GM12874 (cell line): Measurements from ENCODE around the gene TAMALIN.

ENCODE experiments used
- TF ChIP-seq, protein P1 (sequence below): IDR thresholded peaks from 2 replicates; pipeline ENCODE4 v1.5.1; 2011; ENCODE audit warnings: low read depth, mild to moderate bottlenecking, control low read depth, low read length, moderate library complexity; ENCODE audit not compliant: insufficient read depth

Gene TAMALIN

DNA sequence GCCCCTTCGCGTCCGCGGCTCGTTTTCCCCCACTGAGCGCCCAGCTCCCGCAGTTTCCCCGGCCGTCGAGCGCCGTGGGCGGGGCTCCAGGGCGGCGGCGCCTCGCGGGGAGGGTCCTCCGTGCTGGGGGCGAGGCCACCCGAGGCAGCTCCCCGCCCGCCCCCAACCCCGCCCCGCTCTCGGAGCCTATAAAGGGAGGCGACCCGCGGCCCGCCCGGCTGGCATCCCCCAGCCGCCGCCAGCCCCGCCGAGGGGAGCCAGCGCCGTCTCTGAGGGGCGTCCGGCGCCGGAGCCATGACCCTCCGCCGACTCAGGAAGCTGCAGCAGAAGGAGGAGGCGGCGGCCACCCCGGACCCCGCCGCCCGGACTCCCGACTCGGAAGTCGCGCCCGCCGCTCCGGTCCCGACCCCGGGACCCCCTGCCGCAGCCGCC lies at the start of gene TAMALIN:
Gene TAMALIN, plus strand, starts transcription at position 221 of the 432 bp plus-strand sequence. Its CDS starts 74 bp downstream, at position 295.
- TF ChIP-seq, protein P1, sequence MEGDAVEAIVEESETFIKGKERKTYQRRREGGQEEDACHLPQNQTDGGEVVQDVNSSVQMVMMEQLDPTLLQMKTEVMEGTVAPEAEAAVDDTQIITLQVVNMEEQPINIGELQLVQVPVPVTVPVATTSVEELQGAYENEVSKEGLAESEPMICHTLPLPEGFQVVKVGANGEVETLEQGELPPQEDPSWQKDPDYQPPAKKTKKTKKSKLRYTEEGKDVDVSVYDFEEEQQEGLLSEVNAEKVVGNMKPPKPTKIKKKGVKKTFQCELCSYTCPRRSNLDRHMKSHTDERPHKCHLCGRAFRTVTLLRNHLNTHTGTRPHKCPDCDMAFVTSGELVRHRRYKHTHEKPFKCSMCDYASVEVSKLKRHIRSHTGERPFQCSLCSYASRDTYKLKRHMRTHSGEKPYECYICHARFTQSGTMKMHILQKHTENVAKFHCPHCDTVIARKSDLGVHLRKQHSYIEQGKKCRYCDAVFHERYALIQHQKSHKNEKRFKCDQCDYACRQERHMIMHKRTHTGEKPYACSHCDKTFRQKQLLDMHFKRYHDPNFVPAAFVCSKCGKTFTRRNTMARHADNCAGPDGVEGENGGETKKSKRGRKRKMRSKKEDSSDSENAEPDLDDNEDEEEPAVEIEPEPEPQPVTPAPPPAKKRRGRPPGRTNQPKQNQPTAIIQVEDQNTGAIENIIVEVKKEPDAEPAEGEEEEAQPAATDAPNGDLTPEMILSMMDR = no peak

DNA sequence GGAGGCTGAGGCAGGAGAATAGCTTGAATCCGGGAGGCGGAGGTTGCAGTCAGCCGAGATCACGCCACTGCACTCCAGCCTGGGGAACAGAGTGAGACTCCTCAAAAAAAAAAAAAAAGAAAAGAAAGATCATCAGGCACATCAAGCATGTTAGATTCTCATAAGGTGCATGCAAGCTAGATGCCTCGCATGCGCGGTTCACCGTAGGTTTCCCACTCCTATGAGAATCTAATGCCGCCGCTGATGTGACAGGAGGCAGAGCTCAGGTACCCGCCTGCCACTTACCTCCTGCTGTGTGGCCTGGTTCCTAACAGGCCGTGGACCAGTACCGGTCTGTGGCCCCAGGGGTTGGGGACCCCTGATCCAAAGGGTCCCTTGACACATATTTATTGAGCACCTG lies 48.2 kb upstream of the TAMALIN start:
- TF ChIP-seq, protein P1 = no peak

DNA sequence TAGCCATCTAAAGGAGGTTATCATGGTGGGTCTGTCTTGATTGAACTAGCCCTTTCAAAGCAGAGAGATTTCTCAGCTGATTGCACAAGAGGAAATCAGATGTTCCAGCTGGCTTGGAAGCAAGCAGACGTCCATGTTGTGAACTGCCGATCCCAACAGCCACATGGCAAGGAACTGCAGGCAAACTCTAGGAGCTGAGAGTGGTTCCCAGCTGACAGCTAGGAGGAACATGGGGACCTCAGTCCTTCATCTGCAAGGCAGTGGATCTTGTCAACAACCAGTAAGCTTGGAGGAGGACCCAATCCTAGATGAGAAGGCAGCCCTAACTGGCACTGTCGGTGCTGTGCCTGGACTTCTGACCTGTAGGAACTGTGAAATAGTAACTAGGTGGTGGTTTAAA lies 47.5 kb upstream of the TAMALIN start:
- TF ChIP-seq, protein P1 = no peak

DNA sequence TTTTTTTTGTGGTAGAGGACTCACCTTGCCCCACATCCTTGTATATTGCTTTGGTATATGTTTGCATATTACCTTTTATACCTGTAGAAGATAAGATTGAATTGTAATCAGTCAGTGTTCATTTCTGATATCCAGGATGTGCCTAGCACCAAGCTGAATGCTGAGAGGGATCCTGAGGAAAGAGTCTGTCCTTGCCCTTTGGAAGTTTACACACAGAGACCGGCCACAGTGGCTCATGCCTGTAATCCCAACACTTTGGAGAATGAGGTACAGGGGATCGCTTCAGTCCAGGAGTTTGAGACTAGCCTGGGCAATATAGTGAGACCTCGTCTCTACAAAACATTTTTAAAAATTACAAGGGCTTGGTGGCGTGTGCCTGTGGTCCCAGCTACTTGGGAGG lies 46.8 kb upstream of the TAMALIN start:
- TF ChIP-seq, protein P1 = no peak

DNA sequence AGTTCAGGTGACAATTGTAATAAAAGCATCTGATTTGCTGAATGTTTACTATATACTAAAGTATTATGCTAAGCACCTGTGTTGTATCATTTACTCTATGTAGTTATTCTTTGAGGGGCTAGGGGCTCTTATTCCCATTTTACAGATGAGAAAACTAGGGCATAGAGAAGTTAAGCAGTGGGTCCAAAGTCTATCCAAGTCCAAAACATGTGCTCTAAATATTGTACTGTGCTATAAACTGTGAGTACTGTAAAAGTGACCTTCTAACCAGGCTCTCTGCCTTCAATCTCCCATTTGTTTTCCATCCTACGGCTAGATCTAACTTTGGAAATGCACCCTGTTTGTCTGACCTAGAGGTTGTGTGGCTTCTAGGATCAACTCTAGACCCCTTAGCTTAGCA lies 46.3 kb upstream of the TAMALIN start:
- TF ChIP-seq, protein P1 = no peak

DNA sequence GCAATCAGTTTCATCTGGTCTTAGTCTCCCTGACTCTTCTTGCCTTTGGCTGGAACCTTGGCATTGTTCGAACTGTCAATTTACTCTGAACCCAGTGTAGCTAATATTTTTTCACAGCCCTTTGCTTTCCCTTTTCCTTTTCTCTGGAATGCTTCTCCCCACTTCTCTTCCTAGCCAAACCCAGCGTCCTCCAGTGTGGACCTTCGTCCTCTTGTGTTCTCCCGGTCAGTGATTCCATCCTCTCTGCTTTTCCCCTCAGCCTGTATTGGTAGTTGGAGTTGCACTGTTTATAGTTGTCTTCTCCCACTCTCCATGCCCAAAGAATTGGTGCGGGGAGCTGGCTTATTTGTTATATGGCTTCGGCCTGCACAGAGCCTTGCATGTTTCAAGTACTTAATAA lies 45.9 kb upstream of the TAMALIN start:
- TF ChIP-seq, protein P1 = no peak

DNA sequence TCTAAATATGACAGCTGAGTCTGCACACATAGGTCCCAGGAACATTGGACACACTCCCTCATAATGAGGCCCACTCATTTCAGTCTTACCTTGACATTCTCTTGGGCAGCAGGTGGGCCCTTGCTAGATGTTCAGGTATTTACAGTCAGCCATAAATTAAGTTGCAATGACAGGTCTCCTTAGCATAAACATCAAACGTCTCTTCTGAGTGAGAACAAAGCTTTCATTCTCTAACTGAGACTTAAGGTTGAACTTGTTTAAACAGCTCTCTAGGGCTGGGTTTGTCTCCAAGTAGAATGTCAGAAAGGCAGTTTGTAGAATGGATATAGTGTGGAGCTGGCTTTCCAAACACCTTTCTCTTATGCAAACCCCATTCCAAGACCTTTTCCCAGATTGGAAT lies 44.9 kb upstream of the TAMALIN start:
- TF ChIP-seq, protein P1 = no peak
